Measurements from ENCODE around the gene PYDC1.
A peak's percentile ranks its signal among the peaks of the same experiment; 100 is the strongest.
"Not testable (repeated sequence)": the region's sequence is repeated elsewhere in the genome, so short reads cannot be mapped to it uniquely, and the experiment has no call there.

The PYDC1 gene

DNA sequence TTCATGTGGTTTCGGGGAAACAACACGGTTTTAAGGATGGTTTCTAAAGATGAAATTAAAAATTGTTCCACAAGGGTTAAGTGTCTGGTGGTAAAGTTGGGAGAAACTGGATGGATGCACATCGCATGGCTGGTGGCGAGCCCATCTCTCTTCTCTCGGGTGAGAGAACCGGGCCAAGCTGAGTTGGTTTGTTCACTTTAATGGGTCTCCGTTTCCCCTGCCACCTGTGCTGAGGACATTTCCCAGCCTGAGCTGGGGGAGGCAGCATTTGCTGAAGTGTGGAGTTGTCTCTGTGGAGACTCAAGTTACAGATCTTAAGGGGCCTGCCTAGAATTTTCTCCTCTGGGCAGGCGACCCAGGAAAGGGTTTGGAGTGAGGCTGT, 29.1 kb downstream of the PYDC1 start:
- Histone ChIP-seq H3K27me3 (ENCODE audit: insufficient read depth, low read length) (no peaks in the 10 kb centered on the region), H3K36me3 (ENCODE audit: insufficient read depth, low read length) (peaks cover 97% of the 10 kb centered on the region), H3K4me1 (ENCODE audit: insufficient read depth, low read length) (peaks cover 12% of the 10 kb centered on the region), H2AFZ (ENCODE audit: low read depth, low read length) (no peak overlapping the region), H3K9me3 (ENCODE audit: low read length) (no peaks in the 10 kb centered on the region), H3K4me3 (ENCODE audit: low read length) (no peak overlapping the region)

DNA sequence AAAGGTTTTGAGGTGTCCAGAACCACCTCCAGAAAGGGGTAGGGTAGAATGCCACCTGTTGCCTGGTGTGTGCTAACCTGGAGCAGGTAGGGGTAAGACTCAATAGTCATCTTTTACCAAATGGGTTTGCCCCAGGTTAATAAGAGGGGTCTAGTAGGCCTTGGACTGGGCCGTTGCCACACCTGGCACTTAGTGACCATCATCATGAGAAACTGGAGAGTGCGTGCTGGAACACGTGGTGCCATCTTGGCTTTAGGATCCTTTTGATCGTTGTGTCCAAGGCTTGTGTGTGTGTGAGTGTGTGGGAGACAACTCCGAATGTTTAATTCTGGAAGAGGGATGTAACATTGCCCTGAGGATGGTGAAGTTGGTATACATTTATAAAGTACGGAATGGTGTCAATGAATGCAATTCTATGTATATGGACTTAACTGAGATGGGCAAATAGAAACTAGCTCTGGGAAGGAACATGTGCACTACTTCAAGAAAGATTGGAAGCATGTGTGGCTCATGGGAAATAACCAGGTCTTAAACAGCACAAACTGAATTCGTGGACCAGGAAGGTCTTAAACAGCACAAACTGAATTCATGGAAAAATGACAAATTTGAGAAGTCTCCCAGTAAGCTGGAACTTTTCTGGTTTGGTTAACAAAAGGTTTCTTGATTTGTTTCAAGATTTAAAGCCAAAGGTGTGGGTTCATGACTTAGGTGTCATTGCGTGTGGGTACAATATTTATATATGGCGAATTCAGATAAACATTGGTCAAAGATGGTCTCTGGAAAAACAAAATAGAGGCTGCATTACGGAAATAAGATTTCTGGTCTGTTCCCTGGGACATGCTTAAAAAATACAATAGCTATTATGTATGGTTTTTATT, 29.8 kb downstream of the PYDC1 start:
- no peak overlapping the region for H2AFZ ChIP-seq (ENCODE audit: low read depth, low read length)
- no peaks in the 10 kb centered on the region for H3K27me3 ChIP-seq (ENCODE audit: insufficient read depth, low read length)
- H3K9me3 ChIP-seq (ENCODE audit: low read length), result no peaks in the 10 kb centered on the region
- H3K4me1 ChIP-seq (ENCODE audit: insufficient read depth, low read length), result peaks cover 18% of the 10 kb centered on the region
- peaks cover 97% of the 10 kb centered on the region for H3K36me3 ChIP-seq (ENCODE audit: insufficient read depth, low read length)
- H3K4me3 ChIP-seq (ENCODE audit: low read length), result no peak overlapping the region

DNA sequence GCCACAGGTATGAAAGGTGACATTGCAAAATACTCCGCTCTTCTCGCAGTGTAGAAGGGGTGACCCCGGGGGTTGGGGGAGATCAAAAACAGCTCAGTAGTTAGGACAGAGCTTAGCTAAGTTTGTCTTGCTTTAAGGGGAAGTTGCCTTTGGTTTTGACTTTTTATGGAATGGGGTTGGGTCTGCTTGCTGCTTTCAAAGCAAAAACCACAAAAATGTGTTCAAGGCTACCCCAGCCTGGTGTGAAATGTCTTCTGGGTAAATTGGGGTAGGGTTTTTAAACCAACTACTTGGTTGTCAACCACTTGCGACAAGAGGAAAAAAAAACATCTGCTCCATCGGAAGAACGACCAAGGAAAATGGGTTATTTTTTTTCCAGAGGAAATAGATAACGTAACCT, 30.8 kb downstream of the PYDC1 start:
- Histone ChIP-seq H3K36me3 (ENCODE audit: insufficient read depth, low read length) (peaks cover 89% of the 10 kb centered on the region), H3K4me3 (ENCODE audit: low read length) (no peak overlapping the region), H2AFZ (ENCODE audit: low read depth, low read length) (no peak overlapping the region), H3K9me3 (ENCODE audit: low read length) (no peaks in the 10 kb centered on the region), H3K4me1 (ENCODE audit: insufficient read depth, low read length) (peaks cover 25% of the 10 kb centered on the region), H3K27me3 (ENCODE audit: insufficient read depth, low read length) (no peaks in the 10 kb centered on the region)

DNA sequence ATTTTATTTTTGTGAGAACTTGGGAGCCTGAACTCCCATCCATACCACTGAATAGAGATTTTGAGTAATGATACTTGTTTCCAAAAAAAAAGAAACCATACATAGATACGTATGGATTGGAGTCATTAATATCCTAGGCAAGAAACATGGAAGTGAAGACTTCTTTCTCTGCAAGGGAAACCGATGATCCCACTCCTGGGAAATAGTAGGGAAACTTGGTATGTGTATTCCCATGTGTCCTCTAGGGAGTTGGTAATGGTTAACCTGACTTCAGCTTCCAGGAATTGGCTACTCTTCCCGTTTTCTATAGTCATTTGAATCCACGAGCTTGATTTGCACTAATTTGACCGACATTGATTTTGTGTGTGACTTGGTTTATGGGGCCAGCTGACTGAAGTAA, 31.6 kb downstream of the PYDC1 start:
- Histone ChIP-seq H3K4me1 (ENCODE audit: insufficient read depth, low read length) (peaks cover 25% of the 10 kb centered on the region), H3K4me3 (ENCODE audit: low read length) (no peak overlapping the region), H2AFZ (ENCODE audit: low read depth, low read length) (no peak overlapping the region), H3K9me3 (ENCODE audit: low read length) (no peaks in the 10 kb centered on the region), H3K27me3 (ENCODE audit: insufficient read depth, low read length) (no peaks in the 10 kb centered on the region), H3K36me3 (ENCODE audit: insufficient read depth, low read length) (peaks cover 81% of the 10 kb centered on the region)

DNA sequence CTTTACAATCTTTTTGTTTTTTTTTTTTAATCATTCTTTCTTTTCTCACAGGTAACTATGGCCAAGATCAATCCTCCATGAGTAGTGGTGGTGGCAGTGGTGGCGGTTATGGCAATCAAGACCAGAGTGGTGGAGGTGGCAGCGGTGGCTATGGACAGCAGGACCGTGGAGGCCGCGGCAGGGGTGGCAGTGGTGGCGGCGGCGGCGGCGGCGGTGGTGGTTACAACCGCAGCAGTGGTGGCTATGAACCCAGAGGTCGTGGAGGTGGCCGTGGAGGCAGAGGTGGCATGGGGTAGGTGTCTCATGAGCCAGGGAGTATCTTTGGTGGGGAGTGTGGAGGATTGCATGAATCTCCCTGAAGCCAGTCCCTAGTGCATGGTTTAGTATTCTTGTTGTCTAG, 32.0 kb downstream of the PYDC1 start:
- Histone ChIP-seq H3K4me3 (ENCODE audit: low read length) (no peak overlapping the region), H3K36me3 (ENCODE audit: insufficient read depth, low read length) (peaks cover 76% of the 10 kb centered on the region), H3K9me3 (ENCODE audit: low read length) (no peaks in the 10 kb centered on the region), H3K4me1 (ENCODE audit: insufficient read depth, low read length) (peaks cover 25% of the 10 kb centered on the region), H3K27me3 (ENCODE audit: insufficient read depth, low read length) (no peaks in the 10 kb centered on the region), H2AFZ (ENCODE audit: low read depth, low read length) (no peak overlapping the region)

DNA sequence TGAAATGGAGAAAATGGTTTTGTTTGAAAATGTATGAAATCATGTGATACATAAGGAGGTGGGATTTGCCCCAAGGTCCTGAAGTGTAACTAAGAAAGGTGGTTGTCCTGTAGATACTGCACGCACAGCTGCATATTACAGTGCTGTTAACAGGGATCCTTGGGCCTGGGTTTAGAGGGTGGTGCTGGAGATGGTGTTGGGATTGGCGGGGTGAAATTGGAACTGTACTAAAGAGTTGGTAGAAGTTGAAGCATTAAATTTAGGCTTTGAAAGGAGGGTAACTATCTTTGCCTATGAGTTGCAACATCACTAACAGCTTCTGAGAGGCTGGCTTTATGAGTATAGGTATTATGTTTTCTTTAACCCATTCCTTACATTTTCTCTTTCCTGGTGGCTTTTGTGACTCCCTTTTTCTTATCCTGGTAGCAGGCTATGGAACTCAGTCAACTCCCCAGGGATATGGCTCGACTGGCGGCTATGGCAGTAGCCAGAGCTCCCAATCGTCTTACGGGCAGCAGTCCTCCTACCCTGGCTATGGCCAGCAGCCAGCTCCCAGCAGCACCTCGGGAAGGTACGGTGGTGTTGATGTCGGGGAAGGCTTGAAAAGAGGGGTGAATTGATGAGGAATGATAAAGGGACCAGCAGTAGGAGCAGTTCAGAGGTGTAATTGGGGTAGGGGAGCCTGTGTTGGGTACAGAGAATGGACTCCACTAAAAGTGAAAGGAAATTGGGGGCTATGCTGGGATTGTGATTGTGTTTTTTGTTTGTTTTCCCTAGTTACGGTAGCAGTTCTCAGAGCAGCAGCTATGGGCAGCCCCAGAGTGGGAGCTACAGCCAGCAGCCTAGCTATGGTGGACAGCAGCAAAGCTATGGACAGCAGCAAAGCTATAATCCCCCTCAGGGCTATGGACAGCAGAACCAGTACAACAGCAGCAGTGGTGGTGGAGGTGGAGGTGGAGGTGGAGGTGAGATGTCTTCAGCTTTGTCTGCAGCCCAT, 33.2 kb downstream of the PYDC1 start:
- Histone ChIP-seq H3K4me3 (ENCODE audit: low read length) (no peak overlapping the region), H3K9me3 (ENCODE audit: low read length) (no peaks in the 10 kb centered on the region), H2AFZ (ENCODE audit: low read depth, low read length) (no peak overlapping the region), H3K27me3 (ENCODE audit: insufficient read depth, low read length) (no peaks in the 10 kb centered on the region), H3K4me1 (ENCODE audit: insufficient read depth, low read length) (peaks cover 28% of the 10 kb centered on the region), H3K36me3 (ENCODE audit: insufficient read depth, low read length) (peaks cover 65% of the 10 kb centered on the region)

DNA sequence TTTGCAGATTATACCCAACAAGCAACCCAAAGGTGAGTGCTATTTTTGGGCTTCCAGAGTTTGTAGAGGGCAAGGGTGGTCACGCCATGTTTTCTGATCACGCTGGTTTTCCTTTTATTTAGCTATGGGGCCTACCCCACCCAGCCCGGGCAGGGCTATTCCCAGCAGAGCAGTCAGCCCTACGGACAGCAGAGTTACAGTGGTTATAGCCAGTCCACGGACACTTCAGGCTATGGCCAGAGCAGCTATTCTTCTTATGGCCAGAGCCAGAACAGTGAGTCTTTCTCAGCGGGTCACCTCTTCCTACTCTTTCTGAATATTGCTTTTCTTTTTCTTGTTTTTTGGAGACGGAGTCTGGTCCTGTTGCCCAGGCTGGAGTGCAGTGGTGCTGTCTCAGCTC, 34.5 kb downstream of the PYDC1 start:
- Histone ChIP-seq H3K36me3 (ENCODE audit: insufficient read depth, low read length) (peaks cover 51% of the 10 kb centered on the region), H3K4me1 (ENCODE audit: insufficient read depth, low read length) (peaks cover 30% of the 10 kb centered on the region), H3K4me3 (ENCODE audit: low read length) (peak overlapping the region; percentile 65), H3K27me3 (ENCODE audit: insufficient read depth, low read length) (no peaks in the 10 kb centered on the region), H2AFZ (ENCODE audit: low read depth, low read length) (no peak overlapping the region), H3K9me3 (ENCODE audit: low read length) (no peaks in the 10 kb centered on the region)

DNA sequence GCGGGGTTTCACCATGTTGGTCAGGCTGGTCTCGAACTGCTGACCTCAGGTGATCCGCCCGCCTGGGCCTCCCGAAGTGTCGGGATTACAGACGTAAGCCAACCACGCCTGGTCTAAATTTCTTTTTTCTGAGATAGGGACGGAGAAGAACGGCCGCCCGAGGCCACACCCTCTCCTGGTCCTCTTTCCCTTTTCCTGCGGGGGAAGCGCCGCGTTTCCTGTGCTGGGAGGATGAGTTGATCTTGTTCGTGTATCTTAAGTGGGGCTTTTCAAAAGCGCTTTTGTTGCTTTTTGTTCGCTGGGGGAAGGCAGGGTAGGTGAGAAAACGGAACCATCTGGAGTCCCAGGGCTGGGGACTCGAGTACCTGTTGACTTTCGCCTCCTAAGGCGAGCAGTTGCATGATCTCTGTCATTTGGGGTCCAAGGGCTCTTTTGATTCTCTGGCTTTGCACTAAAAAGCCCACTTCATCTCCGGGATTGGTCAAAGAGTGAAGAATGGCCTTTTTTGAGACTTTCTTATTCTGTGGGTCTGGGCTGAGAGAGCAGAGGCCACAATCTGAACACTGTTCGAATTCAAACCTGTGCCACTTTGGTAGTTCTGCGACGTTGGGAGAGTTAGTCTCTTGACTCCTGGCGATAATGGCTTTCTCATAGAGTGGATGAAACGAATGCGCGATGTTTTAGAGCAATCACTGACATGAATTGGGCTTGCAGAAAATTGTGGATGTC, 35.7 kb downstream of the PYDC1 start:
- H3K36me3 ChIP-seq (ENCODE audit: insufficient read depth, low read length), result peaks cover 40% of the 10 kb centered on the region
- H3K4me1 ChIP-seq (ENCODE audit: insufficient read depth, low read length), result peaks cover 30% of the 10 kb centered on the region
- no peak overlapping the region for H2AFZ ChIP-seq (ENCODE audit: low read depth, low read length)
- H3K27me3 ChIP-seq (ENCODE audit: insufficient read depth, low read length), result no peaks in the 10 kb centered on the region
- H3K4me3 ChIP-seq (ENCODE audit: low read length), result peak overlapping the region; percentile 65
- H3K9me3 ChIP-seq (ENCODE audit: low read length), result no peaks in the 10 kb centered on the region

DNA sequence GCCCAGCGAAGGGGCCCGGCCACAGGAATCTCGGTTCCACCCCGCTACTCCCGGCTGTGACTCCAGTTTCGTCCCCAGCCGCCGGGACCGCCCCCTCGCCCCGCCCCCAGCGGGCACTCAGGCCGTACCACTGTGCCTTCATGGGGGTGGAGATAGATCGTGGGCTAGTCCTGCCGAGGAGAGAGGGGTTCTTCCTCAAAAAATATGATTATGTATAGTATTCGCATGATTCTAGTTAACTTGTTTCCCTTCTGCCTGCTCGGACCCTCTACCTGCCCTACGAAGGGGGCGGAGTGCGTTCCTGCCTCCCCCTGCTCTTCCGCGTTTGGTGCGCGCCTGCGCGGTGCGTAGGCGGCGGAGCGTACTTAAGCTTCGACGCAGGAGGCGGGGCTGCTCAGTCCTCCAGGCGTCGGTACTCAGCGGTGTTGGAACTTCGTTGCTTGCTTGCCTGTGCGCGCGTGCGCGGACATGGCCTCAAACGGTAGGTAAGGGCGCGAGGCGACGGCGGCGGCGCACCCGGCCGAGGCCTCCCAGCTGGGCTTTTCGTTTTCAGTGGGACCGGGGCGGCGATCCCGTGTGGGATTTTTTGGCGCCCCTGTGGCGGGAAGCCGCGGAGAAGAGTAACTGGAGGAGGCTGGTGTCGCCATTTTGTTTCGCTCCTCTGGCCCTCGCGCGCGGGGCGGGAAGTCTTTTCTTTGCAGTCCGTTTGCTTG, 37.0 kb downstream of the PYDC1 start, which contains the start of gene FUS:
TSS of gene FUS (plus strand) at position 393 of the 713 bp plus-strand sequence. CDS start at position 469, 76 bp downstream.
- Histone ChIP-seq H3K36me3 (ENCODE audit: insufficient read depth, low read length) (peaks cover 27% of the 10 kb centered on the region), H3K9me3 (ENCODE audit: low read length) (no peaks in the 10 kb centered on the region), H2AFZ (ENCODE audit: low read depth, low read length) (peak within 1 kb of the TSS; percentile 64), H3K4me3 (ENCODE audit: low read length) (peak within 1 kb of the TSS; percentile 65), H3K4me1 (ENCODE audit: insufficient read depth, low read length) (peaks cover 30% of the 10 kb centered on the region), H3K27me3 (ENCODE audit: insufficient read depth, low read length) (no peaks in the 10 kb centered on the region)

DNA sequence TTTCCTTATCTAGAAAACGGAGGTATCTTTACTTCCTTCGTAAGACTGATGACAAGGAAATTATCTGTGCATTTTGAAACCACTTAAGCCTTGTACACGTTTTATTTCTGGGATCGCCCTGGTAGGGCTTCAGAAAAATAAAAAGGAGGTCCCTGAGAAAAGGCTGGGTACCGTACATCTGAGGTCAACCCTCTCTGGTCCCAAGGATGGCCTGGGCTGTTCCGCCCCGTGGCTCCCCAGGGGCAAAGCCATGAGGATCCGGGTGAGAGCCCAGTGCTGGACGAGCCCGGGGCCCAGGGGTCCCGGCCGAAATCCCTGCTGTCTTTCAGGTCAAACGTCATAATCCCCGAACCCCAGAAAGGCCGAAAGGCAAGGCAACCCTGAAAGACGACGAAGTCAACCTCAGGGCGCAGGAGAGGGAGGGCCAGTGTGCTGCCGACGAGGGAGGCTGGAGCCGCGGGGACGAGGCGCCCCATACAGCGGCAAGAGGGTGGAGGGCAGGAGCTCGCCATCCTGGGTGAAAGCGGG, 37.7 kb downstream of the PYDC1 start:
- peaks cover 22% of the 10 kb centered on the region for H3K36me3 ChIP-seq (ENCODE audit: insufficient read depth, low read length)
- peaks cover 30% of the 10 kb centered on the region for H3K4me1 ChIP-seq (ENCODE audit: insufficient read depth, low read length)
- H3K4me3 ChIP-seq (ENCODE audit: low read length), result peak overlapping the region; percentile 65
- H3K9me3 ChIP-seq (ENCODE audit: low read length), result no peaks in the 10 kb centered on the region
- no peaks in the 10 kb centered on the region for H3K27me3 ChIP-seq (ENCODE audit: insufficient read depth, low read length)
- peak overlapping the region; percentile 64 for H2AFZ ChIP-seq (ENCODE audit: low read depth, low read length)

DNA sequence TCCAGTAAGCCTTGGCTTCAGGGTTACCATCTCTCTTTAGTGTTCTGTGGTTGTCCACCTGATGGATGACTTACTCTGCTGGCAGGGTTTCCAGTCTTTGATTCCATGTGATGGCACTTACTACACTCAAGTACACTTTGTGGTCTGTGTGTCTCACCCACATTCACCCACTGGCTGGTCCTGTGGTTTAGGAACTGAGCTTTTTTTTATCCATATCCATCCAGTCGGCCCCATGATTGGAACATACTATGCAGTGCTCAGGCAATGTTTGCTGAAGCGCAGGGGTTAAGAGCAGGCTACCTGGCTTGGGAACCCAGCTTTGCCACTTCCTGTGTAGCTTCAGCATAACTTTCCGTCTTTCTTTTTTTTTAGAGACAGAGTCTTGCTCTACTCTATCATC, 39.8 kb downstream of the PYDC1 start:
- no peak overlapping the region for H2AFZ ChIP-seq (ENCODE audit: low read depth, low read length)
- H3K9me3 ChIP-seq (ENCODE audit: low read length), result no peaks in the 10 kb centered on the region
- peaks cover 11% of the 10 kb centered on the region for H3K4me1 ChIP-seq (ENCODE audit: insufficient read depth, low read length)
- peaks cover 2% of the 10 kb centered on the region for H3K36me3 ChIP-seq (ENCODE audit: insufficient read depth, low read length)
- no peak overlapping the region for H3K4me3 ChIP-seq (ENCODE audit: low read length)
- no peaks in the 10 kb centered on the region for H3K27me3 ChIP-seq (ENCODE audit: insufficient read depth, low read length)

DNA sequence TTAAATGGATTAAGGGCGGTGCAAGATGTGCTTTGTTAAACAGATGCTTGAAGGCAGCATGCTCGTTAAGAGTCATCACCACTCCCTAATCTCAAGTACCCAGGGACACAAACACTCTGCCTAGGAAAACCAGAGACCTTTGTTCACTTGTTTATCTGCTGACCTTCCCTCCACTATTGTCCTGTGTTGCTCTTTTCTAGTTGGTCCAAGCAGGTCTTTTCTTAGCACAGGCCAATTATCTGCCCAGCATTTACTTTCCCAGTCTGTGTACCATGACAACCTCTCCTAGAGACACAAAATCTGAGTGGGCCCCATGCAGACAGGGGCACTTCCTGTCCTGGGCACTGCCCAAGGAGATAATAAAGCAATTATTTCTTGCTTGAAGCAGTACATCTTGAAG, 46.9 kb downstream of the PYDC1 start:
- not testable (repeated sequence) for H2AFZ ChIP-seq (ENCODE audit: low read depth, low read length); H3K9me3 ChIP-seq (ENCODE audit: low read length); H3K27me3 ChIP-seq (ENCODE audit: insufficient read depth, low read length); H3K4me3 ChIP-seq (ENCODE audit: low read length); H3K36me3 ChIP-seq (ENCODE audit: insufficient read depth, low read length)
- peaks cover 16% of the 10 kb centered on the region for H3K4me1 ChIP-seq (ENCODE audit: insufficient read depth, low read length)

Measured in neuron (in vitro differentiated cells).